GM21526 (cell line): ENCODE measurements around the gene IRF1.
"Not testable (repeated sequence)": the region's sequence is repeated elsewhere in the genome, so short reads cannot be mapped to it uniquely, and the experiment has no call there.

Experiments
- ATAC-seq: cut with Tn5 transposase; IDR thresholded peaks from one replicate; pipeline ENCODE4 v1.9.1; 2021; ENCODE audit warnings: moderate library complexity; ENCODE audit not compliant: unreplicated experiment, low FRiP score

The IRF1 gene

GRCh38 chr5:132487841-132488555, 2.6 kb downstream of the IRF1 start:
- ATAC-seq, result no peak

- no peak for ATAC-seq
Observed at GRCh38 chr5:132487095-132487428, 3.5 kb downstream of the IRF1 start.

- ATAC-seq, result no peak
Observed at GRCh38 chr5:132486318-132487094, 4.1 kb downstream of the IRF1 start.

GRCh38 chr5:132485641-132486317, 4.8 kb downstream of the IRF1 start:
- ATAC-seq, result no peak

GRCh38 chr5:132484876-132485640, 5.5 kb downstream of the IRF1 start:
- not testable (repeated sequence) for ATAC-seq

GRCh38 chr5:132484391-132484725, 6.2 kb downstream of the IRF1 start:
- ATAC-seq, result no peak

GRCh38 chr5:132483661-132484390, 6.7 kb downstream of the IRF1 start:
- no peak for ATAC-seq

- ATAC-seq, result no peak
Observed at GRCh38 chr5:132483101-132483500, 7.5 kb downstream of the IRF1 start.

- no peak for ATAC-seq
Observed at GRCh38 chr5:132481596-132482211, 8.9 kb downstream of the IRF1 start.

- no peak for ATAC-seq
Observed at GRCh38 chr5:132480893-132481595, 9.5 kb downstream of the IRF1 start.

- ATAC-seq, result no peak
Observed at GRCh38 chr5:132480546-132480892, 10.1 kb downstream of the IRF1 start.

GRCh38 chr5:132480042-132480441, 10.5 kb downstream of the IRF1 start:
- no peak for ATAC-seq

- ATAC-seq, result no peak
Observed at GRCh38 chr5:132479111-132479951, 11.2 kb downstream of the IRF1 start.

GRCh38 chr5:132478366-132478871, 12.2 kb downstream of the IRF1 start:
- ATAC-seq, result no peak

- ATAC-seq, result no peak
Observed at GRCh38 chr5:132477784-132478365, 12.7 kb downstream of the IRF1 start.

- ATAC-seq, result no peak
Observed at GRCh38 chr5:132476876-132477781, 13.4 kb downstream of the IRF1 start.
